PC-3 (cell line): Measurements from ENCODE around the gene MLLT3. TPM values are rescaled to one million over a fixed set of nuclear protein-coding genes. Genes with fewer than 3 reads are reported as not detected.

Experiments
- ATAC-seq: fragments of 200-7000 bp; cut with Tn5 transposase; 2 replicates; pipeline ENCODE4 v1.9.1; 2020; ENCODE audit warnings: mild to moderate bottlenecking, moderate library complexity
- BruUV-seq: library from RNA; stranded (reverse); fragments of 400-500 nt; replicated peaks from 2 replicates; lab custom pipeline; 2021; lab: Mats Ljungman, UMichigan
- CTCF ChIA-PET: fragments of 300-600 bp; sonication (Branson Sonifier 250); formaldehyde crosslinking; loops from one replicate; lab custom pipeline; 2022; ENCODE audit warnings: antibody characterized with exemption; lab: Charles Lee
- POLR2A ChIA-PET: fragments of 300-600 bp; sonication (Branson Sonifier 250); formaldehyde crosslinking; loops from one replicate; lab custom pipeline; 2022; ENCODE audit warnings: antibody characterized with exemption; ENCODE audit not compliant: unreplicated experiment; lab: Charles Lee
- DNase-seq: peaks from one replicate; pipeline ENCODE4 v3.0.0-alpha.2; 2015
- H2AFZ ChIP-seq: fragments of 300-600 bp; sonication (generic); 2 replicates; pipeline ENCODE4 v1.6.0; 2016; ENCODE audit warnings: antibody characterized with exemption, low read length
- H3F3A ChIP-seq: fragments of 300-600 bp; sonication (generic); one replicate; pipeline ENCODE4 v1.6.0; 2017; ENCODE audit warnings: antibody characterized with exemption, low read length, control low read depth, mild to moderate bottlenecking; ENCODE audit not compliant: unreplicated experiment
- H3K27ac ChIP-seq: fragments of 300-600 bp; sonication (generic); 2 replicates; pipeline ENCODE4 v1.5.1; 2016; ENCODE audit warnings: mild to moderate bottlenecking, low read length
- H3K27me3 ChIP-seq: fragments of 300-600 bp; sonication (generic); 2 replicates; pipeline ENCODE4 v1.6.1; 2016; ENCODE audit warnings: low read length, mixed read lengths
- H3K36me3 ChIP-seq: fragments of 300-600 bp; sonication (generic); 2 replicates; pipeline ENCODE4 v1.6.1; 2016; ENCODE audit warnings: low read depth, mixed run types, low read length, mixed read lengths
- H3K4me1 ChIP-seq: fragments of 300-600 bp; sonication (generic); 2 replicates; pipeline ENCODE4 v1.5.1; 2016; ENCODE audit warnings: low read length; ENCODE audit not compliant: insufficient read depth
- H3K4me2 ChIP-seq: fragments of 300-600 bp; sonication (generic); 2 replicates; pipeline ENCODE4 v1.6.0; 2016; ENCODE audit warnings: low read length
- H3K4me3 ChIP-seq: fragments of 300-600 bp; sonication (generic); 2 replicates; pipeline ENCODE4 v1.5.1; 2016; ENCODE audit warnings: mild to moderate bottlenecking, low read length, mixed read lengths
- H3K79me2 ChIP-seq: fragments of 300-600 bp; sonication (generic); 2 replicates; pipeline ENCODE4 v1.6.1; 2017; ENCODE audit warnings: low read length, mixed read lengths
- H3K9ac ChIP-seq: fragments of 300-600 bp; sonication (generic); 2 replicates; pipeline ENCODE4 v1.6.0; 2016; ENCODE audit warnings: mild to moderate bottlenecking, low read length
- H3K9me2 ChIP-seq: fragments of 300-600 bp; sonication (generic); replicated peaks from 2 replicates; pipeline ENCODE4 v1.6.1; 2016; ENCODE audit warnings: mixed run types, low read length, mixed read lengths
- H3K9me3 ChIP-seq: fragments of 300-600 bp; sonication (generic); 2 replicates; pipeline ENCODE4 v1.6.1; 2016; ENCODE audit warnings: low read length, mixed read lengths
- H4K20me1 ChIP-seq: fragments of 300-600 bp; sonication (generic); 2 replicates; pipeline ENCODE4 v1.6.1; 2016; ENCODE audit warnings: low read length, mixed read lengths
- CTCF ChIP-seq: fragments of 300-600 bp; sonication (generic); conservative IDR thresholded peaks from 2 replicates; pipeline ENCODE4 v1.5.1; 2017; ENCODE audit warnings: antibody characterized with exemption, low read depth, mild to moderate bottlenecking, low read length
- EZH2 ChIP-seq: fragments of 300-600 bp; sonication (generic); IDR thresholded peaks from one replicate; pipeline ENCODE4 v1.6.1; 2017; ENCODE audit warnings: antibody characterized with exemption, mild to moderate bottlenecking, low read length; ENCODE audit not compliant: unreplicated experiment
- EZH2phosphoT487 ChIP-seq: fragments of 300-600 bp; sonication (generic); IDR thresholded peaks from 2 replicates; pipeline ENCODE4 v1.6.1; 2018; ENCODE audit warnings: mild to moderate bottlenecking, antibody characterized with exemption, low read length, borderline replicate concordance
- intact Hi-C: fragments of 100-400 bp; cut with micrococcal nuclease; formaldehyde crosslinking; loops from 2 replicates; pipeline ENCODE4 v1.9.0; 2023
- total RNA-seq: library from RNA; depleted of rRNA; stranded (reverse); fragments of >200 nt; gene quantifications from 2 replicates; pipeline ENCODE4 v1.2.3, GENCODE V29; 2014

The MLLT3 gene
- total RNA-seq, 1 experiment from 2014 or later, result 7.1 TPM

DNA sequence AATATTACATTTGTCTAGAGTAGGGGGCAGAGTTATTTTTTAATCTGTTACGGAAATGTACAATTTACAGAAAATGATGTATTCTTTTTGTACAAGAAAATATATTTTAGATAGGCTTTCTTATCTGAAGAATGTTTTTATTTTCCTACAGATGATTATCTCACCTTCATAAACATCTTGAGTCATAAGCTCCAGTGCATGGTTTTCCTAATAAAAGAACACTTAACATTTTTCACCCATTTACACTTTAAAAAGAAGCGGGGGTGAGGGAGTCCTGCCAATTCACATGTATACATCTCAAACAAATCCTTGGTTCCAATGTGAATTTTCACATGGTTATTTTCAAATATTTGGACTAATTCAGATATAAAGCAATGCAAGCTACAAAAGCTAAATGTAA, 85.0 kb downstream of the MLLT3 start:
- Histone ChIP-seq H2AFZ (no peak overlapping the region), H3K79me2 (no peaks in the 10 kb centered on the region), H3K4me2 (no peak overlapping the region), H3K9me3 (no peaks in the 10 kb centered on the region), H3K4me1 (no peaks in the 10 kb centered on the region), H3K9ac (no peak overlapping the region), H3K27ac (no peak overlapping the region), H3K36me3 (no peaks in the 10 kb centered on the region), H3K27me3 (no peaks in the 10 kb centered on the region), H3F3A (no peaks in the 10 kb centered on the region), H3K4me3 (no peak overlapping the region), H3K9me2 (no peaks in the 10 kb centered on the region), H4K20me1 (no peaks in the 10 kb centered on the region)
- no TSS peak for BruUV-seq
- no peak for TF ChIP-seq CTCF
- TF ChIP-seq EZH2, result no peak
- TF ChIP-seq EZH2phosphoT487, result no peak
- ChIA-PET POLR2A (no interaction called here), CTCF (no interaction called here)
- DNase-seq, result no peak
- intact Hi-C loops, result no loop called here
- no peak for ATAC-seq

DNA sequence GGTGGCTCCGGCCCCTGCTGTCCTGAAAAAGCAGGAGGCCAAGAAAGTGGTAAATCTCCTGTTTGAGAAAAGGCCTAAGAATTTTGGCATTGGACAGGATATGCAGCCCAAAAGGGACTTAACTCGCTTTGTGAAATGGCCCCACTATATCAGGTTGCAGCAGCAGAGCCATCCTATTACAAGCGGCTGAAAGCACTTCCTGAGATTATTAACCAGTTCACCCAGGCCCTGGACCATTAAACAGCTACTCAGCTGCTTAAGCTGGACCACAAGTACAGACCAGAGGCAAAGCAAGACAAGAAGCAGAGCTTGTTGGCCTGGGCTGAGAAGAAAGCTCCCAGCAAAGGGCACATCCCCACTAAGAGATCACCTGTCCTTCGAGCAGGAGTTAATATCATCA, 89.7 kb downstream of the MLLT3 start:
- Histone ChIP-seq H3K27ac (no peak overlapping the region), H3K4me1 (no peaks in the 10 kb centered on the region), H3K36me3 (no peaks in the 10 kb centered on the region), H3F3A (no peaks in the 10 kb centered on the region), H3K9me3 (no peaks in the 10 kb centered on the region), H3K9ac (no peak overlapping the region), H2AFZ (no peak overlapping the region), H3K9me2 (no peaks in the 10 kb centered on the region), H3K27me3 (no peaks in the 10 kb centered on the region), H3K4me2 (no peak overlapping the region), H3K4me3 (no peak overlapping the region), H4K20me1 (no peaks in the 10 kb centered on the region), H3K79me2 (no peaks in the 10 kb centered on the region)
- ChIA-PET POLR2A (no interaction called here), CTCF (no interaction called here)
- ATAC-seq, result no peak
- TF ChIP-seq EZH2, result no peak
- TF ChIP-seq CTCF, result no peak
- no peak for TF ChIP-seq EZH2phosphoT487
- BruUV-seq, result no TSS peak
- intact Hi-C loops, result no loop called here
- no peak for DNase-seq

GRCh38 chr9:20529837-20530236, 92.5 kb downstream of the MLLT3 start:
- ATAC-seq (no peak), DNase-seq (no peak)
- H3K27me3 ChIP-seq, result no peaks in the 10 kb centered on the region
- no peak overlapping the region for H2AFZ ChIP-seq
- no peaks in the 10 kb centered on the region for H3K4me1 ChIP-seq
- no TSS peak for BruUV-seq
- ChIA-PET POLR2A (no interaction called here), CTCF (no interaction called here)
- H3K27ac ChIP-seq, result no peak overlapping the region
- H4K20me1 ChIP-seq, result no peaks in the 10 kb centered on the region
- intact Hi-C loops, result no loop called here
- H3K36me3 ChIP-seq, result no peaks in the 10 kb centered on the region
- H3K4me2 ChIP-seq, result no peak overlapping the region
- H3F3A ChIP-seq, result no peaks in the 10 kb centered on the region
- no peaks in the 10 kb centered on the region for H3K79me2 ChIP-seq
- TF ChIP-seq EZH2 (no peak), CTCF (no peak), EZH2phosphoT487 (no peak)
- no peak overlapping the region for H3K9ac ChIP-seq
- H3K4me3 ChIP-seq, result no peak overlapping the region
- no peaks in the 10 kb centered on the region for H3K9me2 ChIP-seq
- no peaks in the 10 kb centered on the region for H3K9me3 ChIP-seq
